SK-N-SH (cell line): Measurements from ENCODE around the gene GYPA. TPM values are rescaled to one million over a fixed set of nuclear protein-coding genes. Genes with fewer than 3 reads are reported as not detected.
A peak's percentile ranks its signal among the peaks of the same experiment; 100 is the strongest.
"Not testable (repeated sequence)": the region's sequence is repeated elsewhere in the genome, so short reads cannot be mapped to it uniquely, and the experiment has no call there.

ENCODE experiments used
- CTCF ChIA-PET: fragments of 300-600, 350-600 bp; formaldehyde crosslinking; extraction: SDS; loops from one replicate; lab custom pipeline; 2021; lab: Yijun Ruan, JAX
- POLR2A ChIA-PET: fragments of 350-600 bp; sonication (Branson Sonifier 250); formaldehyde crosslinking; extraction: SDS; loops from one replicate; lab custom pipeline; 2020; ENCODE audit warnings: antibody characterized with exemption, inconsistent platforms; lab: Yijun Ruan, JAX
- DNase-seq: peaks from one replicate; pipeline ENCODE4 v3.0.0; 2012
- H2AFZ ChIP-seq: fragments of 200-600 bp; sonication (generic); 2 replicates; pipeline ENCODE4 v1.8.1; 2016; ENCODE audit warnings: antibody characterized with exemption, mild to moderate bottlenecking, low read depth
- H3F3A ChIP-seq: fragments of 200-600 bp; sonication (generic); replicated peaks from 2 replicates; pipeline ENCODE3; 2016; ENCODE audit warnings: antibody characterized with exemption, mild to moderate bottlenecking; ENCODE audit not compliant: insufficient read depth
- H3K27ac ChIP-seq, 2 experiments: fragments of 200-500 bp in 1 of 2; fragments of 200-600 bp in 1 of 2; sonication (Bioruptor generic) in 1 of 2; sonication (generic), shearing (Covaris generic) in 1 of 2; 2 replicates each; pipeline versions ENCODE4 v1.5.1 to v1.6.1; 2014 to 2016; ENCODE audit warnings: low read depth in 2 of 2, inconsistent platforms in 1 of 2, low read length in 1 of 2, mild to moderate bottlenecking in 1 of 2, mixed read lengths in 1 of 2
- H3K27me3 ChIP-seq: fragments of 200-600 bp; sonication (generic), shearing (Covaris generic); 2 replicates; pipeline ENCODE4 v1.6.1; 2016; ENCODE audit warnings: mixed run types; ENCODE audit not compliant: insufficient read depth
- H3K36me3 ChIP-seq, 2 experiments: fragments of 200-500 bp in 1 of 2; fragments of 200-600 bp in 1 of 2; sonication (Bioruptor generic) in 1 of 2; sonication (generic) in 1 of 2; replicated peaks in 1 of 2; 2 replicates each; pipeline versions ENCODE3 to v1.5.1; 2014 to 2016; ENCODE audit warnings: low read length in 1 of 2, mild to moderate bottlenecking in 1 of 2; ENCODE audit not compliant: insufficient read depth in 2 of 2, control insufficient read depth in 1 of 2
- H3K4me1 ChIP-seq, 2 experiments: fragments of 200-500 bp in 1 of 2; fragments of 200-600 bp in 1 of 2; sonication (Bioruptor generic) in 1 of 2; sonication (generic), shearing (Covaris generic) in 1 of 2; 2 replicates each; pipeline versions ENCODE4 v1.5.1 to v1.6.1; 2014 to 2016; ENCODE audit warnings: low read depth in 1 of 2, low read length in 1 of 2, mixed run types in 1 of 2; ENCODE audit not compliant: insufficient read depth in 2 of 2, control insufficient read depth in 1 of 2
- H3K4me2 ChIP-seq: fragments of 200-600 bp; sonication (generic), shearing (Covaris generic); 2 replicates; pipeline ENCODE4 v1.6.1; 2017; ENCODE audit warnings: mixed run types
- H3K4me3 ChIP-seq, 2 experiments: fragments of 200-500 bp in 1 of 2; fragments of 200-600 bp in 1 of 2; sonication (Bioruptor generic) in 1 of 2; sonication (generic), shearing (Covaris generic) in 1 of 2; 2 replicates each; pipeline versions ENCODE4 v1.5.1 to v1.8.1; 2014 to 2016; ENCODE audit warnings: low read depth in 2 of 2, inconsistent platforms in 1 of 2, low read length in 1 of 2, mild to moderate bottlenecking in 1 of 2, mixed read lengths in 1 of 2, moderate library complexity in 1 of 2
- H3K79me2 ChIP-seq: fragments of 200-600 bp; sonication (generic); 2 replicates; pipeline ENCODE4 v1.8.1; 2017; ENCODE audit warnings: mild to moderate bottlenecking; ENCODE audit not compliant: insufficient read depth
- H3K9ac ChIP-seq: fragments of 200-600 bp; sonication (generic); 2 replicates; pipeline ENCODE4 v1.6.1; 2017; ENCODE audit warnings: mixed run types
- H3K9me2 ChIP-seq: fragments of 200-600 bp; sonication (generic); 2 replicates; pipeline ENCODE4 v1.6.1; 2017; ENCODE audit warnings: mixed run types
- H3K9me3 ChIP-seq: fragments of 200-600 bp; sonication (generic); 2 replicates; pipeline ENCODE4 v1.6.1; 2017; ENCODE audit warnings: mixed run types, mild to moderate bottlenecking, moderate library complexity
- H4K20me1 ChIP-seq: fragments of 200-600 bp; sonication (generic); 2 replicates; pipeline ENCODE4 v1.6.1; 2017; ENCODE audit warnings: mild to moderate bottlenecking, mixed run types; ENCODE audit not compliant: insufficient read depth
- CHD2 ChIP-seq: fragments of 150-350 bp; IDR thresholded peaks from 2 replicates; pipeline ENCODE4 v1.6.1; 2018; ENCODE audit warnings: low read length; ENCODE audit not compliant: partially characterized antibody
- GATA2 ChIP-seq: sonication (generic); formaldehyde crosslinking; IDR thresholded peaks from 2 replicates; pipeline ENCODE4 v1.5.0; 2020; ENCODE audit warnings: mild to moderate bottlenecking, missing genetic modification reagents
- IRF3 ChIP-seq: fragments of 150-350 bp; IDR thresholded peaks from 2 replicates; pipeline ENCODE4 v1.6.1; 2016; ENCODE audit warnings: mild to moderate bottlenecking, low read depth, low read length
- MEF2A ChIP-seq: IDR thresholded peaks from 2 replicates; pipeline ENCODE4 v1.4.0; 2012; ENCODE audit warnings: low read depth, borderline replicate concordance
- PBX3 ChIP-seq: IDR thresholded peaks from 2 replicates; pipeline ENCODE4; 2012
- POLR2AphosphoS5 ChIP-seq: IDR thresholded peaks from 2 replicates; pipeline ENCODE4 v1.6.1; 2012; ENCODE audit warnings: low read depth, low read length
- RAD21 ChIP-seq: IDR thresholded peaks from 2 replicates; pipeline ENCODE4 v1.6.1; 2012; ENCODE audit warnings: mild to moderate bottlenecking, low read length
- RXRA ChIP-seq: IDR thresholded peaks from 2 replicates; pipeline ENCODE4 v1.4.0; 2012; ENCODE audit warnings: low read depth, mild to moderate bottlenecking, borderline replicate concordance
- SMC3 ChIP-seq: IDR thresholded peaks from 2 replicates; pipeline ENCODE4 v1.6.1; 2012; ENCODE audit warnings: low read depth, low read length, improper control_type of control experiment
- WGBS: methylation state at CpG from one replicate; pipeline ENCODE4 v1.1.6; 2017; ENCODE audit warnings: low lambda C conversion rate; 5-methylcytosine and 5-hydroxymethylcytosine counted together
- polyA plus RNA-seq, 3 experiments: library from polyadenylated mRNA; depleted of rRNA; stranded (reverse); fragments of >200 nt; gene quantifications; 2 replicates each; pipeline ENCODE4 v1.2.3, GENCODE V29; 2012
- TF ChIP-seq, protein P1 (sequence below): fragments of 200-600 bp; sonication (generic); IDR thresholded peaks from 2 replicates; pipeline ENCODE4 v1.6.1; 2017; ENCODE audit warnings: antibody characterized with exemption, mild to moderate bottlenecking, moderate library complexity
- TF ChIP-seq, protein P2 (sequence below): fragments of 150-350 bp; IDR thresholded peaks from 2 replicates; pipeline ENCODE4 v1.6.1; 2017; ENCODE audit warnings: antibody characterized with exemption, low read length, low read depth, borderline replicate concordance

Gene GYPA
- polyA plus RNA-seq, 1 of the 3 experiments (the other 2 are of a cell fraction): not detected

GRCh38 chr4:144142690-144143326, 2.3 kb upstream of the GYPA start:
- TF ChIP-seq, protein P1, sequence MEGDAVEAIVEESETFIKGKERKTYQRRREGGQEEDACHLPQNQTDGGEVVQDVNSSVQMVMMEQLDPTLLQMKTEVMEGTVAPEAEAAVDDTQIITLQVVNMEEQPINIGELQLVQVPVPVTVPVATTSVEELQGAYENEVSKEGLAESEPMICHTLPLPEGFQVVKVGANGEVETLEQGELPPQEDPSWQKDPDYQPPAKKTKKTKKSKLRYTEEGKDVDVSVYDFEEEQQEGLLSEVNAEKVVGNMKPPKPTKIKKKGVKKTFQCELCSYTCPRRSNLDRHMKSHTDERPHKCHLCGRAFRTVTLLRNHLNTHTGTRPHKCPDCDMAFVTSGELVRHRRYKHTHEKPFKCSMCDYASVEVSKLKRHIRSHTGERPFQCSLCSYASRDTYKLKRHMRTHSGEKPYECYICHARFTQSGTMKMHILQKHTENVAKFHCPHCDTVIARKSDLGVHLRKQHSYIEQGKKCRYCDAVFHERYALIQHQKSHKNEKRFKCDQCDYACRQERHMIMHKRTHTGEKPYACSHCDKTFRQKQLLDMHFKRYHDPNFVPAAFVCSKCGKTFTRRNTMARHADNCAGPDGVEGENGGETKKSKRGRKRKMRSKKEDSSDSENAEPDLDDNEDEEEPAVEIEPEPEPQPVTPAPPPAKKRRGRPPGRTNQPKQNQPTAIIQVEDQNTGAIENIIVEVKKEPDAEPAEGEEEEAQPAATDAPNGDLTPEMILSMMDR: peak; percentile 81
- TF ChIP-seq RAD21 (peak; percentile 44; the same call in 1 of the 2 replicates), SMC3 (peak; percentile 31)
- H3K9ac ChIP-seq, H3K36me3 ChIP-seq, H4K20me1 ChIP-seq, H3K27ac ChIP-seq, H3F3A ChIP-seq, H3K27me3 ChIP-seq, H3K4me1 ChIP-seq, H3K9me3 ChIP-seq, H3K4me2 ChIP-seq, H3K9me2 ChIP-seq, H2AFZ ChIP-seq, H3K79me2 ChIP-seq, POLR2A ChIA-PET: not testable (repeated sequence)
- 0% methylated on average over 4 of the region's 4 CpGs for WGBS
- CTCF ChIA-PET: interaction anchor here (0.6 to 1.9 kb wide), 4 partner anchors 23 to 1047 kb away, joined by 3 to 7 read pairs (median 3); no protein-coding TSS in a partner anchor
- H3K4me3 ChIP-seq: peak overlapping the region in 1 of 2 experiments; percentile 45; a peak in 1 of 4 replicates
- peak; percentile 0 for DNase-seq

- Histone ChIP-seq H3K4me2 (no peak overlapping the region), H3K36me3 (no peaks in the 10 kb centered on the region), H3K9me3 (no peaks in the 10 kb centered on the region), H3K9ac (no peak overlapping the region), H3F3A (no peaks in the 10 kb centered on the region), H3K4me1 (no peaks in the 10 kb centered on the region), H3K9me2 (no peaks in the 10 kb centered on the region), H3K27ac (no peak overlapping the region), H3K4me3 (no peak overlapping the region), H3K27me3 (no peaks in the 10 kb centered on the region), H3K79me2 (no peaks in the 10 kb centered on the region), H4K20me1 (no peaks in the 10 kb centered on the region), H2AFZ (no peak overlapping the region; the same call in 1 of the 2 replicates)
- 6% methylated on average over 2 of the region's 2 CpGs for WGBS
- no peak for DNase-seq
- TF ChIP-seq PBX3: no peak
- TF ChIP-seq RXRA: no peak
- no peak for TF ChIP-seq CHD2
- no peak for TF ChIP-seq MEF2A
- TF ChIP-seq, protein P2, sequence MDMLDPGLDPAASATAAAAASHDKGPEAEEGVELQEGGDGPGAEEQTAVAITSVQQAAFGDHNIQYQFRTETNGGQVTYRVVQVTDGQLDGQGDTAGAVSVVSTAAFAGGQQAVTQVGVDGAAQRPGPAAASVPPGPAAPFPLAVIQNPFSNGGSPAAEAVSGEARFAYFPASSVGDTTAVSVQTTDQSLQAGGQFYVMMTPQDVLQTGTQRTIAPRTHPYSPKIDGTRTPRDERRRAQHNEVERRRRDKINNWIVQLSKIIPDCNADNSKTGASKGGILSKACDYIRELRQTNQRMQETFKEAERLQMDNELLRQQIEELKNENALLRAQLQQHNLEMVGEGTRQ: no peak
- no peak for TF ChIP-seq GATA2 (CRISPR knock-in tag)
- TF ChIP-seq IRF3: no peak
- no peak for TF ChIP-seq POLR2AphosphoS5
- ChIA-PET CTCF (no interaction called here), POLR2A (no interaction called here)
Measured at GRCh38 chr4:144141493-144141892, 975 bp upstream of the GYPA start.

DNA sequence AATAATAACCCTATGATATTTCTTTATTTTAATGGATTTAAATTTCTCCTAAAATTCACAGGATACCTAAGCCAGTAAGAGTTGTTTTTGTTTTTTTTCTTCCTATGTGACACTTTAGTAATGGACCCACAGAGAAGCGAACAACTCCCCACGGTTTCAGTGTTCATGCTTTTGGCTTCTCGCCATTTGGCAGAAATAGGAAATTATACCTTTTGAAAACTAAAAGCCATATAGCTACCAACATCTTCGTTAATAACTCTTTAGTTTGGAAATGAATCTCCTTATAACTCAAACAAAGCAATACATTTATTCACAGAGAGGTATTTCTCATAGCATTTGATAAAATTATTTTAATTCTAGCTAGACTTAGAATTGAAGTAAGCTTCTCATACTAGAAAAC, 527 bp downstream of the GYPA start:
- H3F3A ChIP-seq, POLR2A ChIA-PET, H3K79me2 ChIP-seq, CTCF ChIA-PET, H3K4me3 ChIP-seq, H3K9me2 ChIP-seq, H3K36me3 ChIP-seq, H3K4me1 ChIP-seq, H3K27ac ChIP-seq, H3K4me2 ChIP-seq, H3K9me3 ChIP-seq, H2AFZ ChIP-seq, DNase-seq, H4K20me1 ChIP-seq, H3K9ac ChIP-seq, H3K27me3 ChIP-seq: not testable (repeated sequence)
- WGBS: 16% methylated on average over 4 of the region's 4 CpGs

DNA sequence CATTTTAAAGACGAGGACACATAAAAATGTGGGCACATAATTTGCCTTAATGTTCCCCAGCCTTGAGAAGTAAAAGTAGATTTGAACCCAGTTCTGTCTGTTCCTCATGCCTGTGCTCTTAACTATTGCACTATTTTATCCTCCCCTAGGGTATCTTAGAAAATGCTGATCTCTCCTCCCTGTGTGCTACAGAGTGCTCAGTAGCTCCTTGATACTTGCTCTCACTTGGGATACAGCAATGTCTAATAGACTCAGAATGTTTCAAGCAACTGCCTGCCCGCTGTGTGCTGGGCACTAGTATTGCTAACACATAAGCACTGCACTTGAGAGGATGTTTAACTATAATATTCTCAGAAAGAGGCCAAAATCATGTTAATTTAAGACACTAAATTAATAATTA, 971 bp downstream of the GYPA start:
- H3K4me2 ChIP-seq, H3K36me3 ChIP-seq, CTCF ChIA-PET, H3K4me3 ChIP-seq, H3K9me2 ChIP-seq, H3F3A ChIP-seq, H3K27me3 ChIP-seq, H3K79me2 ChIP-seq, H4K20me1 ChIP-seq, POLR2A ChIA-PET, DNase-seq, H3K9ac ChIP-seq, H2AFZ ChIP-seq, H3K4me1 ChIP-seq, H3K27ac ChIP-seq, H3K9me3 ChIP-seq: not testable (repeated sequence)
- WGBS: 12% methylated on average over 2 of the region's 2 CpGs
